Bladder microvascular endothelial cell (primary cell): ENCODE measurements around the gene POU5F2. TPM values are rescaled to one million over a fixed set of nuclear protein-coding genes. Genes with fewer than 3 reads are reported as not detected.

ENCODE experiments used
- total RNA-seq: library from RNA; depleted of rRNA; stranded (reverse); fragments of >200 nt; gene quantifications from 2 replicates; pipeline ENCODE4 v1.2.3, GENCODE V29; 2014

Gene POU5F2, protein sequence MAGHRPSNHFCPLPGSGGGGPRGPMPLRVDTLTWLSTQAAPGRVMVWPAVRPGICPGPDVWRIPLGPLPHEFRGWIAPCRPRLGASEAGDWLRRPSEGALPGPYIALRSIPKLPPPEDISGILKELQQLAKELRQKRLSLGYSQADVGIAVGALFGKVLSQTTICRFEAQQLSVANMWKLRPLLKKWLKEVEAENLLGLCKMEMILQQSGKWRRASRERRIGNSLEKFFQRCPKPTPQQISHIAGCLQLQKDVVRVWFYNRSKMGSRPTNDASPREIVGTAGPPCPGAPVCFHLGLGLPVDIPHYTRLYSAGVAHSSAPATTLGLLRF
- 0.49 and 1.9 TPM in 2 replicates for total RNA-seq

DNA sequence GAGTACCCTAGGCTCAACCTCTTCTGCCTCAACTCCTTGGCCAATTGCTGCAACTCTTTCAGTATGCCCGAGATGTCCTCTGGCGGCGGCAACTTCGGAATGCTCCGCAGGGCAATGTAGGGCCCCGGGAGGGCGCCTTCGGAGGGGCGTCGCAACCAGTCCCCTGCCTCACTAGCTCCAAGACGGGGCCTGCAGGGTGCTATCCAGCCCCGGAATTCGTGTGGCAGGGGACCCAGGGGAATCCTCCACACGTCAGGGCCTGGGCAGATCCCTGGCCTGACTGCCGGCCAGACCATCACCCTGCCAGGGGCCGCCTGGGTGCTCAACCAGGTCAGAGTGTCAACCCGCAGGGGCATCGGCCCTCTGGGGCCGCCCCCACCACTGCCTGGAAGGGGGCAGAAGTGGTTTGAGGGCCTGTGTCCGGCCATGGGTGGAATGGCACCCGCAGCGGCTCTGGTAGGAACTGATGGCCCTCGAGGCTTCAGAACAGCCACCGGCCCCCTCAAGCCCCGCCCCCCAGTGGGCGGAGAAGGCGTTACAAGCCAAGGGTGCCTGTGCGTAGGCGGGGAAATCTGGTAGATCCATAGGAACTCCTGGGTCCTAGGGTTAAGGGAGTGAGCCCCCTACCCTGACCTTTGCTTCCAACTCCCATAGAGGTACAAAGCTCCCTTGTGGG, at the start of gene POU5F2:
Gene POU5F2 (minus strand): TSS at position 465 of the 676 bp plus-strand sequence. CDS start 37 bp downstream, at position 428.

Other genes with a start within 250 kb of the POU5F2 start
- 3.7 and 35.6 TPM in 2 replicates for gene NR2F1-AS1, start 160.4 kb downstream of the POU5F2 start, total RNA-seq
- 4.5 and 63.9 TPM in 2 replicates for gene NR2F1, start 158.4 kb downstream of the POU5F2 start, total RNA-seq